K562 (cell line): ENCODE measurements around the gene CCDC47. TPM values are rescaled to one million over a fixed set of nuclear protein-coding genes. Genes with fewer than 3 reads are reported as not detected.

Experiments
- ATF1 ChIP-seq, 2 experiments: fragments of 450-650 bp in 1 of 2; IDR thresholded peaks; 2 replicates each; pipeline ENCODE4 v1.6.1; 2016; ENCODE audit warnings: missing compliant biosample characterization in 1 of 2, missing genetic modification characterization in 1 of 2
- CBX2 ChIP-seq: fragments of 200-600 bp; sonication (generic); IDR thresholded peaks from one replicate; pipeline ENCODE4 v1.6.1; 2012; ENCODE audit warnings: mild to moderate bottlenecking, low read length, inconsistent platforms; ENCODE audit not compliant: insufficient read depth, poor library complexity, severe bottlenecking
- E4F1 ChIP-seq: fragments of 250-450 bp; sonication (Bioruptor Pico); IDR thresholded peaks from 2 replicates; pipeline ENCODE4 v1.5.0; 2021; ENCODE audit warnings: mild to moderate bottlenecking, borderline replicate concordance
- EGR1 ChIP-seq: fragments of 450-650 bp; conservative IDR thresholded peaks from 2 replicates; pipeline ENCODE4 v1.6.1; 2017; ENCODE audit warnings: mild to moderate bottlenecking
- KDM4B ChIP-seq, 2 experiments: fragments of 450-650 bp in 1 of 2; sonication (generic) in 1 of 2; IDR thresholded peaks; 2 replicates each; pipeline ENCODE4 v1.6.1; 2016 to 2017; ENCODE audit warnings: borderline replicate concordance in 2 of 2, antibody characterized with exemption in 1 of 2, low read depth in 1 of 2, mild to moderate bottlenecking in 1 of 2
- KLF13 ChIP-seq: fragments of 450-650 bp; IDR thresholded peaks from 2 replicates; pipeline ENCODE4 v1.6.1; 2016; ENCODE audit warnings: missing genetic modification characterization, low read depth, mild to moderate bottlenecking, missing compliant biosample characterization, moderate library complexity, borderline replicate concordance
- LCOR ChIP-seq: sonication (generic); formaldehyde crosslinking; IDR thresholded peaks from 2 replicates; pipeline ENCODE4 v1.8.0; 2022; ENCODE audit warnings: mild to moderate bottlenecking, missing genetic modification reagents
- MEF2A ChIP-seq: IDR thresholded peaks from 2 replicates; pipeline ENCODE4 v1.6.1; 2011; ENCODE audit warnings: low read depth, mild to moderate bottlenecking, low read length, moderate library complexity; ENCODE audit not compliant: control insufficient read depth
- NCOA6 ChIP-seq: fragments of 450-650 bp; IDR thresholded peaks from 2 replicates; pipeline ENCODE4 v1.6.1; 2017; ENCODE audit warnings: mild to moderate bottlenecking
- NR2C2 ChIP-seq, 2 experiments: fragments of 200-800 bp in 1 of 2; sonication (Bioruptor generic) in 1 of 2; sonication (generic) in 1 of 2; formaldehyde crosslinking in 1 of 2; IDR thresholded peaks; 2 replicates each; pipeline versions ENCODE4 v1.6.1 to v1.8.0; 2016 to 2022; ENCODE audit warnings: mild to moderate bottlenecking in 1 of 2, missing compliant biosample characterization in 1 of 2, missing genetic modification characterization in 1 of 2, missing genetic modification reagents in 1 of 2
- POLR2A ChIP-seq: fragments of 450-650 bp; conservative IDR thresholded peaks from 2 replicates; pipeline ENCODE4 v1.6.1; 2016
- PRMT5 ChIP-seq: sonication (generic); formaldehyde crosslinking; IDR thresholded peaks from 2 replicates; pipeline ENCODE4 v1.5.0; 2020; ENCODE audit warnings: missing genetic modification reagents
- PTBP1 ChIP-seq: fragments of 200-400 bp; formaldehyde crosslinking; IDR thresholded peaks from 2 replicates; pipeline ENCODE4 v1.6.1; 2017; ENCODE audit warnings: low read depth, low read length
- PYGO2 ChIP-seq: fragments of 450-650 bp; IDR thresholded peaks from 2 replicates; pipeline ENCODE4 v1.6.1; 2016; ENCODE audit warnings: mild to moderate bottlenecking, missing genetic modification characterization, moderate library complexity, missing compliant biosample characterization
- SMARCA4 ChIP-seq: fragments of 450-650 bp; IDR thresholded peaks from 2 replicates; pipeline ENCODE4 v1.6.1; 2016
- SPI1 ChIP-seq: IDR thresholded peaks from 2 replicates; pipeline ENCODE4 v1.6.1; 2011; ENCODE audit warnings: low read depth, low read length, control low read depth, borderline replicate concordance
- STAG1 ChIP-seq: sonication (generic); formaldehyde crosslinking; IDR thresholded peaks from 2 replicates; pipeline ENCODE4 v1.5.0; 2020; ENCODE audit warnings: missing genetic modification reagents, borderline replicate concordance
- TAF15 ChIP-seq: fragments of 200-400 bp; formaldehyde crosslinking; IDR thresholded peaks from 2 replicates; pipeline ENCODE4 v1.6.1; 2017; ENCODE audit warnings: mild to moderate bottlenecking, low read depth, low read length, moderate library complexity
- ZNF184 ChIP-seq: sonication (generic); formaldehyde crosslinking; IDR thresholded peaks from 2 replicates; pipeline ENCODE4 v1.5.0; 2020; ENCODE audit warnings: missing genetic modification reagents
- ZNF586 ChIP-seq: fragments of 450-650 bp; formaldehyde crosslinking; conservative IDR thresholded peaks from 2 replicates; pipeline ENCODE4 v1.4.0; 2020; ENCODE audit warnings: mild to moderate bottlenecking, moderate library complexity
- ZNF668 ChIP-seq: fragments of 250-450 bp; sonication (Bioruptor Pico); IDR thresholded peaks from 2 replicates; pipeline ENCODE4 v1.8.0; 2022; ENCODE audit warnings: mild to moderate bottlenecking, inconsistent platforms
- polyA plus RNA-seq, 8 experiments: library from polyadenylated mRNA; depleted of rRNA in 4 of 8; stranded (reverse) in 5 of 8; unstranded in 3 of 8; fragments of >200 nt; fragmentation: Nextera tagmentation in 2 of 8; fragmentation: Illumina TruSeq in 1 of 8; extraction: Ambion mirVana in 2 of 8; extraction: Trizol in 1 of 8; gene quantifications; 2 replicates each; pipeline versions ENCODE4 v1.2.1 to v1.2.3, GENCODE V29; 2011 to 2014; ENCODE audit warnings: inconsistent platforms in 1 of 8, missing spikeins in 1 of 8
- total RNA-seq, 7 experiments: library from RNA; depleted of rRNA in 6 of 7; stranded (reverse); fragments of >200 nt in 6 of 7; fragmentation: Illumina TruSeq in 2 of 7; extraction: Trizol in 2 of 7; gene quantifications; 2 replicates each; pipeline versions ENCODE4 v1.2.1 to v1.2.3, GENCODE V29; 2011 to 2021; ENCODE audit warnings: low replicate concordance in 1 of 7
- TF ChIP-seq, protein P1 (sequence below): fragments of 450-650 bp; formaldehyde crosslinking; IDR thresholded peaks from 2 replicates; pipeline ENCODE4 v1.4.0; 2020; ENCODE audit warnings: mild to moderate bottlenecking, moderate library complexity
- TF ChIP-seq, protein P2 (sequence below): fragments of 450-650 bp; IDR thresholded peaks from 2 replicates; pipeline ENCODE4 v1.6.1; 2018; ENCODE audit warnings: mild to moderate bottlenecking, low read depth; ENCODE audit not compliant: partially characterized antibody

The CCDC47 gene
- total and polyA plus RNA-seq, 9 of the 15 experiments (the other 6 are each of a cell fraction or from before 2014, with no cell fraction given), result 15.5 to 162 (median 122) TPM

- TF ChIP-seq ATF1 (CRISPR knock-in tag; IDR thresholded peaks at IDR 0.05) (peak; percentile 61; the same call in 1 of the 2 replicates), ATF1 (tag; IDR thresholded peaks at IDR 0.05) (peak; percentile 98), ZNF668 (no peak), E4F1 (CRISPR knock-in tag) (no peak), TAF15 (peak; percentile 96; the same call in 1 of the 2 replicates), PTBP1 (no peak), PYGO2 (tag) (no peak), MEF2A (no peak), CBX2 (no peak), KLF13 (tag) (0 out of 2 replicates have a peak, but pooled peaks have one; percentile 29), ZNF586 (CRISPR knock-in tag) (no peak), NR2C2 (CRISPR knock-in tag; IDR thresholded peaks at IDR 0.05) (peak; percentile 99), NR2C2 (tag; IDR thresholded peaks at IDR 0.05) (peak; percentile 100), SMARCA4 (no peak), ZNF184 (no peak), STAG1 (CRISPR knock-in tag) (no peak), SPI1 (0 out of 2 replicates have a peak, but pooled peaks have one; percentile 11), NCOA6 (no peak), POLR2A (peak; percentile 91), PRMT5 (no peak), KDM4B (IDR thresholded peaks at IDR 0.05; ENCODE audit: borderline replicate concordance in 2 of 2, low read depth in 1 of 2) (peak in 1 of 2 experiments; percentile 74; a peak in 2 of 4 replicates), EGR1 (peak; percentile 84), LCOR (CRISPR knock-in tag) (peak; percentile 95)
- TF ChIP-seq, protein P1, sequence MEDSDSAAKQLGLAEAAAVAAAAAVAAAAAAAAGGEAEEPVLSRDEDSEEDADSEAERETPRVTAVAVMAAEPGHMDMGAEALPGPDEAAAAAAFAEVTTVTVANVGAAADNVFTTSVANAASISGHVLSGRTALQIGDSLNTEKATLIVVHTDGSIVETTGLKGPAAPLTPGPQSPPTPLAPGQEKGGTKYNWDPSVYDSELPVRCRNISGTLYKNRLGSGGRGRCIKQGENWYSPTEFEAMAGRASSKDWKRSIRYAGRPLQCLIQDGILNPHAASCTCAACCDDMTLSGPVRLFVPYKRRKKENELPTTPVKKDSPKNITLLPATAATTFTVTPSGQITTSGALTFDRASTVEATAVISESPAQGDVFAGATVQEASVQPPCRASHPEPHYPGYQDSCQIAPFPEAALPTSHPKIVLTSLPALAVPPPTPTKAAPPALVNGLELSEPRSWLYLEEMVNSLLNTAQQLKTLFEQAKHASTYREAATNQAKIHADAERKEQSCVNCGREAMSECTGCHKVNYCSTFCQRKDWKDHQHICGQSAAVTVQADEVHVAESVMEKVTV (CRISPR knock-in tag), result no peak
- TF ChIP-seq, protein P2, sequence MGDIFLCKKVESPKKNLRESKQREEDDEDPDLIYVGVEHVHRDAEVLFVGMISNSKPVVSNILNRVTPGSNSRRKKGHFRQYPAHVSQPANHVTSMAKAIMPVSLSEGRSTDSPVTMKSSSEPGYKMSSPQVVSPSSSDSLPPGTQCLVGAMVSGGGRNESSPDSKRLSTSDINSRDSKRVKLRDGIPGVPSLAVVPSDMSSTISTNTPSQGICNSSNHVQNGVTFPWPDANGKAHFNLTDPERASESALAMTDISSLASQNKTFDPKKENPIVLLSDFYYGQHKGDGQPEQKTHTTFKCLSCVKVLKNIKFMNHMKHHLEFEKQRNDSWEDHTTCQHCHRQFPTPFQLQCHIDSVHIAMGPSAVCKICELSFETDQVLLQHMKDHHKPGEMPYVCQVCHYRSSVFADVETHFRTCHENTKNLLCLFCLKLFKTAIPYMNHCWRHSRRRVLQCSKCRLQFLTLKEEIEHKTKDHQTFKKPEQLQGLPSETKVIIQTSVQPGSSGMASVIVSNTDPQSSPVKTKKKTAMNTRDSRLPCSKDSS, result no peak
These were observed at the start of gene CCDC47 (continued) for GRCh38 chr17:63773272-63774140.
